Activated naive CD4-positive, alpha-beta T cell treated with anti-CD3 and anti-CD28 coated beads, Interleukin-2, amount 50 U/mL, for 72 hours (primary cell): ENCODE measurements around the gene RSBN1. TPM values are rescaled to one million over a fixed set of nuclear protein-coding genes. Genes with fewer than 3 reads are reported as not detected.
A peak's percentile ranks its signal among the peaks of the same experiment; 100 is the strongest.
"Not testable (repeated sequence)": the region's sequence is repeated elsewhere in the genome, so short reads cannot be mapped to it uniquely, and the experiment has no call there.

Experiments used
- ATAC-seq, 2 donors: fragments of 150-1000 bp; cut with Tn5 transposase; 2 replicates each; pipeline ENCODE4 v1.10.0; 2021; ENCODE audit warnings: mild to moderate bottlenecking in 2 of 2, moderate library complexity in 2 of 2
- DNase-seq, 2 donors: peaks; one replicate each; pipeline ENCODE4 v3.0.0; 2021 to 2022; ENCODE audit warnings: low spot score in 2 of 2
- H3K27ac Mint-ChIP-seq, 2 donors: one replicate each; pipeline ENCODE4 v1.8.0; 2022; ENCODE audit warnings: mild to moderate bottlenecking in 2 of 2, mixed read lengths in 2 of 2
- H3K36me3 Mint-ChIP-seq, 2 donors: one replicate each; pipeline ENCODE4 v1.8.0; 2022; ENCODE audit warnings: mixed read lengths in 2 of 2
- H3K9me3 Mint-ChIP-seq, 2 donors: one replicate each; pipeline ENCODE4 v1.8.0; 2022; ENCODE audit warnings: mixed read lengths in 2 of 2
- total RNA-seq, 2 donors: library from RNA; stranded (reverse); gene quantifications; one replicate each; pipeline ENCODE4 v1.2.3, GENCODE V29; 2022

The RSBN1 gene
- total RNA-seq, 2 donors from 2014 or later = 21.6 to 28.3 TPM

DNA sequence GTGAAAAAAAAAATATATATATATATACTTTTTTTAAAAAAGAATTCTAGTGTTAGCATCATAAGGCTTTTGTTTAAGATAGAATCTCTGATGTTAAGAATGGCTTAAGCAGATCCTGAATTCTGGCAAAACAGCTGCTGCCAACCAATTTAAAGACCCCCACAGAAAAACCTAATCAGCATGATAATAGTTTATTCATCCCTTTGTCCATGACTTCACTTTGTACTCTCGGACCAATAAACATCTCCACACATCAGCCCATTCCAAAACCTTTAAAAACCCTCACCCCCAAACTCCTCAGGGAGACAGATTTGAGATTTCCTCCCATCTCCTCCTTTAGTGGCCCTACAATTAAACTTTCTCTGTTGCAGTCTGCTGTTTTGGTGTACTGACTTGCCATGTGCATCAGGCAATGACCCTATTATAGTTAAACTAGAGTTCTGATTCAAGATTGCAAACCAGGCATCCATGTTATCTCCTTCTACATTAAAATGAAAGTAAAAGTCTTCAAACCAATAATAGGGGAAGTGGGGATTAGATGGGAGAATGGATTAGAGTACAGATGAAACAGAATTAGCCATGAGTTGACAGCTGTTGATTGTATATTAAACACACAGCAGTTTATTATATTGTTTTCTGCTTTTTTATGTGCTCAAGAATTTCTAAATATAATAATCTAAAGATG is 43.2 kb downstream of the RSBN1 start:
- peak overlapping the region in 1 of 2 donors; percentile 68 for H3K27ac Mint-ChIP-seq
- ATAC-seq (no peak), DNase-seq (no peak)
- no peaks in the 10 kb centered on the region for H3K9me3 Mint-ChIP-seq
- peaks cover 4 to 20% of the 10 kb centered on the region in 2 donors for H3K36me3 Mint-ChIP-seq

DNA sequence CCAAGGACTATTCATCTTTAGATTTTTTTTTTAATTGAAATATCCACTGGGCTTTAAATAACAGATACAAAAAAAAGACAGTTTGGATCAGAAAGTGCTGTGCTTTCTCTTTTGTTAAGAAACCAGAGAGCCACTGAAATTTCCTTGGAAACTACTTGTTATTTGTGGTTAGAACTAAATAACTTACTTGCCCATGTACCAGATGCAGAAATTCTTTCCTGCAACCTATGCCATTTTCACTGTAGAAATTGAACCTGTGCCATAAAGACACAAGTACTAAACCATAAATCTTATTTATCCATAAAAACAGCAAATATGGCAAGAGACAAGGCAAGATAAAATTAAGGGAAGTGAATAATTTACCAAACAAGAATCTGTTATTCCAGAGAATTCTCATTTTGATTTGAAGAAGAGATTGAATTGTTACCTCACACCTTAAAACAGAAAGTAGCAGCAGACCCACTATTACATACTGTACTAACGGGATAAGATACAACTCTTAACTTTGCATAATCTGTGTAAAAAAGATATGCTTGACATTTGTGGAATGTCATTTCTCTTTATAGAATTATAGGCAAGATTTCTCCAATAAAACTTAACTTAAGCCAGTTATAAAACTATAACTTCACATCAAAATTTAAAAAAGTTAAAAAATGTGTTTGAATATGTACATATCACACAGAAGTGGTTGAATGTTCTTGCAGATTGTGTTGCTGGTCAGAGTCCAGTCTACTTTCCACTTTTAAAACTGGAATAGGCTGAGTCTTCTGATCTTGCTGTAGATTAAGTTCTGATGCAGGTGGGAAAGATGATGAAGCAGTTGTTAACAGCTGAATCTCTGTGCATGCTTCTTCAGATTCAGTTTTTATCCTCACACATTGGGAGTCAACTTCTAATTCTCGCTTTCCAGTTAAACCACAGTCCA is 46.7 kb downstream of the RSBN1 start:
- DNase-seq (no peak), ATAC-seq (no peak)
- Mint-ChIP-seq H3K27ac (no peak overlapping the region), H3K9me3 (no peaks in the 10 kb centered on the region), H3K36me3 (peaks cover 4 to 20% of the 10 kb centered on the region in 2 donors)

DNA sequence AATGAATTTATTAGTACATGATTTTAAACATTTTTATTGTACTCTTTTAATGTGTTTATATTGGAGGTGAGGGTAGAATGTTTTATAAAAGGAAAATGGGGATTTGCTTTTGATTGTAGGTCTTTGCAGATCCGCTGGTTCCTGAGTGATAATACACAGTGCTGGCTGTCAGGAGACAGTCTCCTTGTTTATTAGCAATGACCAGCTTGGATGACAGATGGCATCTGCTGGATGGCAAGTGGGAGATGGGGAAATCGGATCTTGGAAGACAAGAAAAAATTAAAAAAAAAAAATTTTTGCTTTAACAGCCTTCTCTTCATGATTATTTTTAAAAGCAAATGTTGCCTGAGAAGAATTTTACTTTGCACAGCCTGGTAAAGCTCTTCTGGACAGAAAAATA is 48.6 kb downstream of the RSBN1 start:
- peaks cover 8 to 13% of the 10 kb centered on the region in 2 donors for H3K36me3 Mint-ChIP-seq
- H3K27ac Mint-ChIP-seq = no peak overlapping the region
- ATAC-seq (no peak), DNase-seq (no peak)
- no peaks in the 10 kb centered on the region for H3K9me3 Mint-ChIP-seq

DNA sequence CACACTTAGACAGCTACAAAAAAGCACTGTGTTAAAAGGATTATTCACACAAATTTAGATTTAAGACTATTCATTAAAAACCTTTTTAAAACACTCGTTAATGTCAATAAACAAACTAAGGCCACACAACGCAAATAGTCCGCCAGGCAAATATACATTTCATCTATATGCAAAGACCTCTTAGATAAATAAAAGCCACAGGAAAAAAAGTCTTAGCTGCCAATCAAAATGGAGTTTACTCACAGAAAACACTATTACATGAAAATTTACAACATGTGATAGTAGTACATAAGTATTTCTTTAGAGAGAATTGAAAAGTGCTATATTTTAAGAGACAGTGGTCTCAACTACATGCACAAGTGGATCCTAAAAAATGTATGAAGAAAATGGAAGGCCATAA is 50.3 kb downstream of the RSBN1 start:
- no peaks in the 10 kb centered on the region for H3K9me3 Mint-ChIP-seq
- no peak overlapping the region for H3K27ac Mint-ChIP-seq
- peaks cover 7 to 8% of the 10 kb centered on the region in 2 donors for H3K36me3 Mint-ChIP-seq
- DNase-seq (no peak), ATAC-seq (no peak)

DNA sequence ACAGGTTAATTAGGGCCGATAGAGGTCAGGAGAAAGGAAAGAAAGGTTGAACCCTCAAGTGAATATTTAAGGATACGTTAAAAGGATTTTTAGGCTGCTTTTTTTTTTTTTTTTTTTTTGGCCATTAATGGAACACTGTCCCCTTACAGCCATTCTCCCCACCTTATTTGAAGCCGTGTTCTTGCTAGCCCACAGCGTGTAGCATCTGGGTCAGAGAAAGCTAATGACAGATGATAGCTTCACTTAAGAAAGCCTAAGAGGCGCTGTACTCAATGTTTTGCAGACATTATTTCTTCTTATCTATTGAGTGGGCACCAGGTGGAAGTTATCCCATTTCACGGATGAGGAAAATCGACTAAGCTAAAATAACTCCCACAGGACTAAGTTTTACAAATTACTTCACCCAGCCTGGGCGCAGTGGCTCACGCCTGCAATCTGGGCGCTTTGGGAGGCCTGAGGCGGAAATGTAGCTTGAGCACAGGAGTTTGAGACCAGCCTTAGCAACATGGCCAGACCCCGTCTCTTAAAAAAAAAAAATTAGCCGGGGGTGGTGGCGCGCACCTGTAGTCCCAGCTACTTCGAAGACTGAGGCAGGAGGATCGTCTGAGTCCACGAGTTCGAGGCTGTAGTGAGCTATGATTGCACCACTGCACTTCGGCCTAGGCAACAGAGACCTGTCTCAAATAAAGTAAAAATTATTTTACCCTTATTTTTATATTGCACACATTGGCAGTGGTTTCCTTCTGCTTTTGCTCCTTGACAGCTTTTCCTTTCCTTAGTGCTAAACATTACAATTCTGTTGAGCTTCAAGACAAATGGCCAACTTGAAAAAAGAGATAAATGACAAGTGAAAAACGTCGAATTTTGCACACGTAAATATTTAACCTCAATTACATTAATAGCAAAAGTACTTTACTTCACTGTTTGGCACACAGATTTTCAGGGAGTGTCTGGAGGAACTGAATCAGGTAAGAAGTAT is 51.9 kb downstream of the RSBN1 start:
- H3K9me3 Mint-ChIP-seq = no peaks in the 10 kb centered on the region

DNA sequence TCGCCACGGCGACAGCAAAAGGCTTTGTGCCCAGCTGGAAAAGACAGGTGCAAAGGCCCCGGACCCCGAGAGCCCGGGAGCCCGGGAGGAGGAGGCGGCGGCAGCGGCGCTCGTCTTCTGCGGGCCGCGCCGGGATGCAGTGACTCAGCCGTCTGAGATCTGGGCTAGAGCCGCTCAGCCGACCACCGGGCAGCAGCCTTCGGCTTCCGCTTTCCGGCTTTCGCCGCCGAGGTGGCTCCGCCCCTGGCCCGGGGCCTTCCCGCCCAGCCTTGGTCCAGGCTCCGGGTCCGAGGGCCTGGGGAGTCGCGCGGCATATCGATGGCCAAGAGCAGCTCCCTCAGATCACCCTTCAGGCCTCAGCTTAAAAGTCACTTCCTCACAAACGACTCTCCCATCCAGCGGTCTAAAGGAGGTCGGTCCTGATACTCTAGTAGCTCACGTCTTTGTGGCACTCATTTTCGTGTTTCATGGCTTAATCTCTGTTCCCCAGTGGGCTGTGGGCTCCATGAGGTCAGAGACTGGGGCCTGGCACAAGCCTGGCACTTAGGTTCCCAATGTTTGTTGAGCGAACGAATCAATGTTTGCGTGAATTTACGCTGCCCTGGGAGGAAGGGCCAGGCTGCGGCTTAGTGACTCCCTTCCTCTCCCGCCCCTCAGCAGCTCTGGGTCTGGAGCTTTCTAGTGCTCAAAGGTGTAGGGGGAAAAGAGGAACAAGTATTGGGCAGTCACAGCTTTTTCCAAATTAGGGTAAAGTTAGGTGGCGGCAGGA is 52.8 kb downstream of the RSBN1 start, which contains the start of gene PHTF1:
TSS of gene PHTF1 (minus strand) at position 154 of the 769 bp plus-strand sequence. CDS start 783 bp downstream, outside the sequence.
- DNase-seq (peak; percentile 63 to 83), ATAC-seq (peak; percentile 84 to 91)
- peak within 1 kb of the TSS; percentile 96 to 98 for H3K27ac Mint-ChIP-seq
- H3K9me3 Mint-ChIP-seq = no peaks in the 10 kb centered on the region
- peaks cover 5 to 9% of the 10 kb centered on the region in 2 donors for H3K36me3 Mint-ChIP-seq

More for the DNA sequence above, 51.9 kb downstream of the RSBN1 start:
- Mint-ChIP-seq H3K36me3 (peaks cover 5 to 9% of the 10 kb centered on the region in 2 donors), H3K27ac (peak overlapping the region; percentile 96 to 98)
- DNase-seq (no peak), ATAC-seq (no peak)

DNA sequence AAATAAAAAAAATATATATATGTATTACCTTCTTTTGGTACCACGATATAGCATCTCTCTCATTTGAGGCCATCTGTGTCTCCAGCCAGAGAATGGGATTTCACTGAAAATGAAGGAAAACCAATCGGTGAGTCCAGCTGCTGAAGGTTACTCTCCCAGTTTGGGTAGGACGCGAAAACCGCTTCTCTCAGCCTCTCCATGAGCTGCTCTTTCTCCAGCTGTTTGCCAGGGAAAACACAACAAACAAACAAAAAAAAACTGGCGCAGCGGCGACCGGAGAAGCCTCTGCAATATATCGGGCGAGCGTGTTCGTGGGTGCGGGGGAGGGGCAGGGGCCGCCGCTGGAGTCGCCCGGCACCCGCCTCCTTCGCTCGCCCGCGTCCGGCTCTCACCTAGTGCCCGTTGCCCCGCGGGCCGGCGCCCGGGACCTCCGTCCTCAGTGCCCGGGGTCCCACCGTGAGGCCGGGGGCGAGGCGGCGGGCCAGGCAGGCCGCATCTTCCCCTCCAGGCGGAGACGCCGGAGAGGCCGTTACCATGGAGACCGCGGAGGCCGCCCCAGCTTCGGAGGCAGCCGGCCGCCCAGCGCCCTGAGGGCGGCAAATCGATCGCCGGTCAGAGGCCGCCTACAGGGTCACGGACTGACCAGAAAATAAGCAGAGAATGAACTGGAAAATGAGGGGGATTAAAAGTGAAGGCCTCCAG is 53.5 kb downstream of the RSBN1 start:
- Mint-ChIP-seq H3K9me3 (no peaks in the 10 kb centered on the region), H3K27ac (peak overlapping the region; percentile 96 to 98)

DNA sequence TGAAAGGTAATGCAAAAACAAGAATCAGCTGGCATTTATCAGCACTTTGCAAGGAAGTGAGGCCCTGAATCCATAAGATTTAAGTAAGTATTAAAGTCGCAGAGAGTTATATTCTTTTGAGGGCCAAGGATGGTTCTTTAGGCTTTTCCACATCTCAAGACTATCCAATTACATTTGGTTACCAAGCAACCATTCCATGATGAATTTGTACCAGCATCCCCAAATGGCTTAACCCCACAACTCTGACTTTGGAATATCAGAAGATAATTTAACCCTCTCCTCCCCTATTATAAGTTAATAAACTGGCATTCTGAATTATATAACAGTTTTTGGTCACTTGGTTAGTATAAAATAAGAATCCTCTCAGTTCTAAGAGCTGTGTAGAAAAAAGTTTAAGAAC is 55.8 kb downstream of the RSBN1 start:
- H3K9me3 Mint-ChIP-seq = no peaks in the 10 kb centered on the region
- H3K36me3 Mint-ChIP-seq = peaks cover 5 to 9% of the 10 kb centered on the region in 2 donors
- DNase-seq (no peak), ATAC-seq (no peak)
- no peak overlapping the region for H3K27ac Mint-ChIP-seq

More for the DNA sequence above, 53.5 kb downstream of the RSBN1 start:
- DNase-seq (peak; percentile 68 to 75), ATAC-seq (peak; percentile 69 to 74)
- peaks cover 5 to 9% of the 10 kb centered on the region in 2 donors for H3K36me3 Mint-ChIP-seq

DNA sequence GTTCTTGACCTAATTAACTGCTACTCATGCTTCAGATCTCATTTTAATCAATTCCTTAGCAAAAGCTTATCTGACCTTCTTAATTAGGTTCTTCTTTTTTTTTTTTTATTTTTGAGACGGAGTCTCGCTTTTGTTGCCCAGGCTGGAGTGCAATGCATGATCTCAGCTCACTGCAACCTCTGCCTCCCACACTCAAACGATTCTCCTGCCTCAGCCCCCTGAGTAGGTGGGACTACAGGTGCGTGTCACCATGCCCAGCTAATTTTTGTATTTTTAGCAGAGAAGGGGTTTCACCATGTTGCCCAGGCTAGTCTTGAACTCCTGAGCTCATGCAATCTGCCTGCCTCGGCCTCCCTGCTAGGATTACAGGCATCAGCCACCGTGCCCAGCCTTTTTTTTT is 58.9 kb downstream of the RSBN1 start:
- not testable (repeated sequence) for ATAC-seq, H3K27ac Mint-ChIP-seq, H3K36me3 Mint-ChIP-seq, H3K9me3 Mint-ChIP-seq, DNase-seq

DNA sequence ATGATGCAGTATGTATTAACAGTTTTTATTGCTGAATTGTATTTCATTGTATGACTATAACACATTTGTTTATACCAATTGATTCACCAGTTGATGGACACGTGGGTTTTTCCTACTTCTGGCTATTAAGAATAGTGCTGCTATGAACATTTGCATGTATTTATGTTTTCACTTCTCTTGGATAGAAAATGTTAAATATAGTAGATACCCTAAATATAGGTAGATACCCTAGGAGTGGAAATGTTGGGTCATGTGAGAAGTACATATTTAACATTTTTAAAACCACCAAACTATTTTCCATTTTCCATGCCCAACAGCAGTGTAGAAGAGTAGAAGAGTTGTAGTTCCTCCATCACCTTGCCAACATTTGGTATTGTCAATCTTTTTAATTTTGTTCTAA is 60.8 kb downstream of the RSBN1 start:
- H3K36me3 Mint-ChIP-seq = no peaks in the 10 kb centered on the region
- no peaks in the 10 kb centered on the region for H3K9me3 Mint-ChIP-seq
- DNase-seq (no peak), ATAC-seq (no peak)
- H3K27ac Mint-ChIP-seq = no peak overlapping the region

DNA sequence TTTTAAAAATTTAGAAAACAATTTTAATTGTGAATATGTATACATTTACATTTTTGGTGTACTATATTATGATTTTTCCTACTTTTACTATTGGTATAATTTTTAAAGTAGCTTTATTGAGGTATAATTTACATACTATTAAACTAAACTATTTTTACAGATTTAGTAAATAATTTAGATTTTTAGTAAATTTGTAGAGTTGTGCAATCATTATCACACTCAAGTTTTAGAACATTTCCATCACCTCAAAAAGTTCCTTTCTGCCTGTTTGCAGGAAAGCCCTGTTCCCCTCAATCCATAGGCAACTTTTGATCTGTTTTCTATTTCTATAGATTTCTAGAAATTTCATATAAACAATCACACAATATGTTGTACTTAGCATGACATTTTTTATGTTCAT is 61.2 kb downstream of the RSBN1 start:
- no peak for ATAC-seq
- DNase-seq = no peak
- no peak overlapping the region for H3K27ac Mint-ChIP-seq
- H3K9me3 Mint-ChIP-seq = no peaks in the 10 kb centered on the region
- no peaks in the 10 kb centered on the region for H3K36me3 Mint-ChIP-seq

DNA sequence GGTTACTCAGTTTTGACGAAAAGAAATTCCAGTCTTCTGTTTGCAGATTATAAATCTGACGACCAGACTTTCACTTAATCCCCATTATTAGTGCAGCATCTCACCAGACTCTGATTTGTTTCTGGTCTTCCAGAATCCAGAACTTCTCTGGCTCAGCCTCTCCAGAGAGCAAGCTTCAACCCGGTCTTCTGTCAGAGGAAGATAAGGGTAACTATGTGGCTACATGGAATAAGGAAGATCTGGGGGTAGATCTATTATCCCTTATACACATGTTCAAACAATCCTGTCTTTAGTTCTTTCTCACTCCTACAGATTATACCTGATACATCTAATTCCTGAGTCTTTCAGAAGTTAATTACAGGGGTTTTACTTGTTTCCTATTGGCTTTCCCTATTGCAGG is 62.9 kb downstream of the RSBN1 start:
- ATAC-seq = no peak
- Mint-ChIP-seq H3K36me3 (no peaks in the 10 kb centered on the region), H3K9me3 (no peaks in the 10 kb centered on the region), H3K27ac (no peak overlapping the region)
- no peak for DNase-seq

DNA sequence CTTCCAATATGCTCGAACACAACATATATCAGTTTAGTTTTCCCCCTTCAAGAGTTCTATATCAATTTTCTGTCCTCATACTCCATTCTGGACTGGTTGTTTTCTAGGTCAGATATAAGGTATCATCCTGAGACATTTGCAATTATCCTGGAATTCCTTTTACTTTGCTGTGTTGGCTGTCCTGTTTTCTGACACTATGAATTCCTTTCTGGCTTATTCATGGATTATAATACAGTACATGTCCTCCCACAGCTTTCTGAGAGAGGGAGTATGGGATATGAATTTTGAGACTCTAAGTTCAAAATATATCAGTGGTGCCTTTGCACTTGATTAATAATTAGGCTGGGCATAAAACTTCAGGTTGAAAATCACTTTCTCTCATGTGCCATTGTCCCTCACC is 64.9 kb downstream of the RSBN1 start:
- ATAC-seq = no peak
- no peaks in the 10 kb centered on the region for H3K9me3 Mint-ChIP-seq
- no peaks in the 10 kb centered on the region for H3K36me3 Mint-ChIP-seq
- no peak for DNase-seq
- no peak overlapping the region for H3K27ac Mint-ChIP-seq

DNA sequence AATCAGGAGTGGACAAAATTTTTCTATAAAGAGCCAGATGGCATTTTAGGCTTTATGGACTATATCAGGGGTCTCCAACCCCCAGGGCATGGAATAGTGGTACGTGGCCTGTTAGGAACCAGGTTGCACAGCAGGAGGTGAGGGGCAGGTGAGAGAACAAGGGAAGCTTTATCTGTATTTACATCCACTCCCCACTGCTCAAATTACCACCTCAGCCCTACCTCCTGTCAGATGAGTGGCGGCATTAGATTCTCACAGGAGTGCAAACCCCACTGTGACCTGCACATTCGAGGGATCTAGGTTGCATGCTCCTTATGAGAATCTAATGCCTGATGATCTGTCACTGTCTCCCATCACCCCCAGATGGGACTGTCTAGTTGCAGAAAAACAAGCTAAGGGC is 66.9 kb downstream of the RSBN1 start:
- no peaks in the 10 kb centered on the region for H3K36me3 Mint-ChIP-seq
- no peak overlapping the region for H3K27ac Mint-ChIP-seq
- ATAC-seq (no peak), DNase-seq (no peak)
- no peaks in the 10 kb centered on the region for H3K9me3 Mint-ChIP-seq

DNA sequence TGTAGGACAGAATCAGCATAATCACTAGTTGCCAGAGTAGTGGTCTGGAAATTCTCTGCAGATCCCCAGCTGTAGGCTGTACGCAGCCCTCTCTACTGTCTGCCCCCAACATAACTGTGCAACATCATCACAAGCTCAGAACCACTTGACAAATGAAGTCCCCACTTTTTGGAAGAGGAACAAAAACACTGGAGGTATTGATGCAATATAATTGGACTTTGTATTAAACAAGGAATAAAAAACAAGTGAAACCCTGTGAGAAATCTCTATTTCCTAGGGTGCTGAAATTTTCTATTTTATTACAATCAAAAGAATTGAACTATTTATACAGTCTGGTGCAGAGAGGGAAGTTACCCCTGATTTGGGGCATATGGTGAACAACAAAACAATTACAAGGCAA is 68.2 kb downstream of the RSBN1 start:
- Mint-ChIP-seq H3K27ac (no peak overlapping the region), H3K36me3 (no peaks in the 10 kb centered on the region), H3K9me3 (no peaks in the 10 kb centered on the region)
- no peak for ATAC-seq
- DNase-seq = no peak
